Urinary bladder (tissue), 4 donors: Measurements from ENCODE around the gene SORBS1. TPM values are rescaled to one million over a fixed set of nuclear protein-coding genes. Genes with fewer than 3 reads are reported as not detected.

Source experiments
- DNase-seq: peaks from one replicate; pipeline ENCODE4 v3.0.0-alpha.2; 2015; ENCODE audit errors: extremely low spot score
- H3K27ac ChIP-seq: one replicate; pipeline ENCODE4 v1.5.1; 2013; ENCODE audit warnings: low read depth, mild to moderate bottlenecking, moderate library complexity
- H3K36me3 ChIP-seq: one replicate; pipeline ENCODE4 v1.6.1; 2013; ENCODE audit warnings: mild to moderate bottlenecking, moderate library complexity; ENCODE audit not compliant: insufficient read depth
- H3K4me1 ChIP-seq: one replicate; pipeline ENCODE4 v1.6.1; 2013; ENCODE audit warnings: mild to moderate bottlenecking, moderate library complexity; ENCODE audit not compliant: insufficient read depth
- H3K4me3 ChIP-seq: one replicate; pipeline ENCODE4 v1.5.1; 2013; ENCODE audit warnings: low read depth, low read length
- WGBS: extraction: QIAGEN DNeasy Blood & Tissue Kit; methylation state at CpG from one replicate; pipeline ENCODE4 v1.1.7; 2013; 5-methylcytosine and 5-hydroxymethylcytosine counted together
- polyA plus RNA-seq: library from polyadenylated mRNA; stranded (reverse); fragments of 200-250 nt; gene quantifications from one replicate; pipeline ENCODE4 v1.2.3, GENCODE V29; 2013
- total RNA-seq: library from RNA; depleted of rRNA; stranded (reverse); fragments of >200 nt; gene quantifications from one replicate; pipeline ENCODE4 v1.2.3, GENCODE V29; 2014
- donor health status: healthy with polysubstance abuse.
- donor health status: healthy.

SORBS1 gene
- total and polyA plus RNA-seq, 2 donors = 297 to 697 TPM

DNA sequence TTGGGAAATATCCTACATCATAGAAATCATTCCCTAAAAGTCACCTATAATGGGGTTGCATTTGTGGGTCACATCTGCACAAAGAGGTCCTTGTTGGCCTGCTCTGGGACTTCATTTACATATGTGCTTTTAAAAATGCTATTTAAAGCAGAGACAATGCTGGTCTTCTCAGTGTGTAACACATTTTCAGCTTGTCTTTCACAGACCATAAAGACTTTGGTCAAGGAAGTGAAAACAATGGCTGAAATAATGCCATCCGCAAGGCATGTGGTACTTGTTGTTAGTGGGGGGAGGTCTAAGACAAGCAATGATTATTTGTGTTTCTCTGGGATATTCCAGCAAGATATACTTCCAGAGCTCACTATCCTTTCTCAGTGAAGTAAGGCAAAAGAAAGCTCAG, 185.8 kb downstream of the SORBS1 start:
- Histone ChIP-seq H3K4me1 (no peaks in the 10 kb centered on the region), H3K27ac (no peak overlapping the region), H3K4me3 (no peak overlapping the region), H3K36me3 (no peaks in the 10 kb centered on the region)
- no peak for DNase-seq
- WGBS = 82% methylated on average over 1 of the region's 1 CpG

DNA sequence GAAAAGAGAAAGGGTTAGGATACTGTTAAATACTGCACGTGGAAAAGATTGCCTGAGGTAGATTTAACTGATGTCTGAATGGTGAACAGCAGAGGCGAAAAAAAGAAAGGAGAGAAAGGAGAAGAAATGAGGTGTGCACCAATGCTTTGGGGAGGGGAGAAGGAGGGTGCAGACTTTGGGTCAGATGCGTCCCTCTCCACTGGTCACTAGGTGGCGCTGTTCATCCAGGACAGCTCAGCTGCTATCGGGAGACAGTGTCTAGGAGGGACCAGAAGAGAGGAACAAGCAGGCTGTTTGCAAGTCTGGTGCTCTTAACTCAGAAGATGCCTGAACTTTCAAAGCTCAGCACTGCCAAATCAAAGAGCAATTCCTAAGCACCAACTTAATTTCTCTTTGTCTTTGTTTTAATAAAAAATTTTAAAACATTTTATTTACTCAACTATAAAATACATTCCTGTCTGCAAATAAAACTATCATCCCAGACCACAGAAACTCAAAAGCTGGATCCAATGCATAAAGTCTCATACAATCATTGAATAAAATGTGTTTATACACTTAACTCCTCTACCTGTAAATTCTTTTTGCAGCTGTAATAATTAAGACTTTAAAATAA, 186.5 kb downstream of the SORBS1 start:
- H3K27ac ChIP-seq = no peak overlapping the region
- WGBS = 19% methylated on average over 5 of the region's 5 CpGs
- no peak for DNase-seq
- no peaks in the 10 kb centered on the region for H3K36me3 ChIP-seq
- no peak overlapping the region for H3K4me3 ChIP-seq
- no peaks in the 10 kb centered on the region for H3K4me1 ChIP-seq

- no peaks in the 10 kb centered on the region for H3K36me3 ChIP-seq
- no peak overlapping the region for H3K27ac ChIP-seq
- DNase-seq = no peak
- H3K4me1 ChIP-seq = no peaks in the 10 kb centered on the region
- no peak overlapping the region for H3K4me3 ChIP-seq
These were observed 187.5 kb downstream of the SORBS1 start for GRCh38 chr10:95373660-95374059.

- DNase-seq = no peak
- no peak overlapping the region for H3K4me3 ChIP-seq
- H3K36me3 ChIP-seq = no peaks in the 10 kb centered on the region
- H3K27ac ChIP-seq = no peak overlapping the region
- no peaks in the 10 kb centered on the region for H3K4me1 ChIP-seq
- WGBS = 60% methylated on average over 6 of the region's 6 CpGs
These were observed 196.8 kb downstream of the SORBS1 start for GRCh38 chr10:95364342-95364741.

GRCh38 chr10:95363303-95363912, 197.8 kb downstream of the SORBS1 start:
- 2% methylated on average over 2 of the region's 2 CpGs for WGBS
- Histone ChIP-seq H3K4me1 (no peaks in the 10 kb centered on the region), H3K4me3 (no peak overlapping the region), H3K36me3 (no peaks in the 10 kb centered on the region), H3K27ac (no peak overlapping the region)
- DNase-seq = no peak

- no peak overlapping the region for H3K4me3 ChIP-seq
- no peak for DNase-seq
- H3K36me3 ChIP-seq = no peaks in the 10 kb centered on the region
- no peaks in the 10 kb centered on the region for H3K4me1 ChIP-seq
- no peak overlapping the region for H3K27ac ChIP-seq
These were observed 201.0 kb downstream of the SORBS1 start for GRCh38 chr10:95360122-95360714.

- WGBS = 67% methylated on average over 6 of the region's 6 CpGs
- no peak overlapping the region for H3K4me3 ChIP-seq
- no peaks in the 10 kb centered on the region for H3K4me1 ChIP-seq
- H3K36me3 ChIP-seq = no peaks in the 10 kb centered on the region
- DNase-seq = no peak
- H3K27ac ChIP-seq = no peak overlapping the region
These were observed 201.7 kb downstream of the SORBS1 start for GRCh38 chr10:95359466-95359865.

DNA sequence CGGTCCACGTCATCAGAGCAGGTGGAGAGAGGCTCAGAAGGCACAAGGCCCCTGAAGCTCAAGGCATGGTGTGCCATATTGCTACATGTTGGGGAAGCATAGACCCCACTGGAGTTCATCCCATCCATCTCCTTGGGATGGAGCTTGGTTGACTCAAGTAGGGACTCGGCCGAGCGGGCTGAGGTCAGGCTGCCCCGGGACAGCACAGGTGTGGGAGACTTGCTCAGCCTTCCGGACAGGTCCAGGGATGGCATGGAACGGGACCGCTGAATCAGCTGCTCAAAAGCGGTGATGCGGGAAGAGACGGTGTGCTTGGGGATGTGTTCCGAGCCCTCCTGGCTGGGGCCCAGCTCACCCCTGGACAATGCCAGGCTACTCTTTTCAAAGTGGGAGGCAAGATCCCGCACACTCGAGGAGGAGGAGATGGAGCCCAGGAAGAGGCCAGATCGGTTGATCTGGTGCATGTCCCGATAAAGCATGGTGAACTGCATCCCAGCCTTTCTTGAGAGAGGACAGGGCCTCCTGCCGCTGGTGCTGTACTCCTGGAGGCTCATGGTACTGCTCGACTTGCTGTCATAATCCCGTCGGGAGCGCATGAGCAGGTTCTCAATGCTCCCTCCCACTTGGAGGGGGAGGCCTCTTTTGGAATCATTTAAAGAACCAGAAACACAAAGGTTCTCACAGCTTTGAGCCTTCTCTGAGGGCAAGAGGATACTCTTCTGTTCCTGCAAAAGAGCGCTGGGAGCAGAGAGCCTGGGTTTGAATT, 204.8 kb downstream of the SORBS1 start:
- no peaks in the 10 kb centered on the region for H3K36me3 ChIP-seq

GRCh38 chr10:95355301-95355700, 205.9 kb downstream of the SORBS1 start:
- no peaks in the 10 kb centered on the region for H3K4me1 ChIP-seq
- WGBS = 72% methylated on average over 7 of the region's 7 CpGs
- H3K4me3 ChIP-seq = no peak overlapping the region
- DNase-seq = no peak
- H3K36me3 ChIP-seq = no peaks in the 10 kb centered on the region
- no peak overlapping the region for H3K27ac ChIP-seq

More for the DNA sequence above, 204.8 kb downstream of the SORBS1 start:
- Histone ChIP-seq H3K4me1 (no peaks in the 10 kb centered on the region), H3K4me3 (no peak overlapping the region), H3K27ac (no peak overlapping the region)
- DNase-seq = no peak
- 84% methylated on average over 23 of the region's 23 CpGs for WGBS

DNA sequence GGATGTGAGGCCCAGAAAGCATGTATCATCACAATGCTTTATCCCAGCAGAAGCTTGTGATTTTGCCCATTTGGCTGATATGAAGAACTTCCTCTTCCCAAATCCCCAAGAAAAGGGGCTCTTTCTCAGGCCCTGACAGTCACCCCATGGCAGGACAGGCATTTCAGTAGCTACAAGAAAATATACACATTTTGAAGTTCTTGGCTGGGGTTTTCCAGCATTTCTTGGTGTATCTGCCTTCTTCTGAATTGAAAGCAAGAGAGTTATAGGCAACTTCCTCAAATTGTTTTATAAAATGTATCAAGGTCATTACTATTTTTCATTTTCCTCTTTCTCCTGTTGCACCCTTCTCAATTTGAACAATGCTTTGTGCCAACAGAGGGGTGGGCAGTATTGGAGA, 207.1 kb downstream of the SORBS1 start:
- no peak for DNase-seq
- Histone ChIP-seq H3K4me1 (no peaks in the 10 kb centered on the region), H3K36me3 (no peaks in the 10 kb centered on the region), H3K27ac (no peak overlapping the region), H3K4me3 (no peak overlapping the region)

GRCh38 chr10:95353123-95353522, 208.0 kb downstream of the SORBS1 start:
- Histone ChIP-seq H3K4me1 (no peaks in the 10 kb centered on the region), H3K36me3 (no peaks in the 10 kb centered on the region), H3K4me3 (no peak overlapping the region), H3K27ac (no peak overlapping the region)
- DNase-seq = no peak

DNA sequence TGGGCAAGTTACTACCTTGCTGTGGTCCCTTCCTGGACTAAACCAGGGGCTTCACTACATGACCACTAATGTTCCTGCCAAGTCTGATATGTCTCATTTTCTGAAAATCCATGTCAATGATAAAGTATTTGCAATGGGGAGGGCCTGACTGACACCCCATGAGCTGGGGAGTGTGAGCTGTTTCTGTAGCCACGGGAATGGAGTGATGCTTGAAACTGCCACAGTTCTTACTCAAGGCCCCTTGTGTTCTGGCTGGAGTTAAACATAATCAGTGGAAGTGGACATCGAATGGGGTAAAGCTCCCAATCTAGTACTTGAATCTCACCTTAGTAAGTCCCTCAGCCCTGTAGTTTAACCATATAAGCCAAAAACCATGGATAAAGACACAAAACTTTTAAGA, 208.5 kb downstream of the SORBS1 start:
- H3K36me3 ChIP-seq = no peaks in the 10 kb centered on the region
- no peak for DNase-seq
- H3K27ac ChIP-seq = no peak overlapping the region
- H3K4me3 ChIP-seq = no peak overlapping the region
- 78% methylated on average over 2 of the region's 2 CpGs for WGBS
- no peaks in the 10 kb centered on the region for H3K4me1 ChIP-seq

DNA sequence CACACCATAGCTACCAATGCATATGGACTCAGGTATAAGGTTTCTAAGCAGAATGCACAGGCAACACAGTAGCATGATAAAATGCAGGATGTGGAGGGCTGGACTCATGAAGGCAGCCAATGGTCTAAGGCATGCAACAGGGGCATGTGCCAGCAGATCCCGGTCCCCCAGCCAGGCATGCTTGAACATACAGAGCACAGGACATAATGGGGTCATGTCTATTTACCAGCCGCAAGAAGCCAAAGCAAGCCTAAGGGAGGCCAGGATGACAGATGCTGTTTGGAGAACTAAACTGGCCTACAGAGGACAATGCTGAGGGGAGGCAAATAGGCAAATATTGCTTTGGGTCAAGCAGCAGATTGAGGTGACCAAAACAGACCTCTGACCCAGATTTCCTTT, 210.3 kb downstream of the SORBS1 start:
- H3K4me1 ChIP-seq = no peaks in the 10 kb centered on the region
- H3K4me3 ChIP-seq = no peak overlapping the region
- whole genome bisulfite sequencing = 32% methylated on average over 2 of the region's 2 CpGs
- DNase-seq = peak; percentile 52
- H3K36me3 ChIP-seq = no peaks in the 10 kb centered on the region
- peak overlapping the region; percentile 57 for H3K27ac ChIP-seq

DNA sequence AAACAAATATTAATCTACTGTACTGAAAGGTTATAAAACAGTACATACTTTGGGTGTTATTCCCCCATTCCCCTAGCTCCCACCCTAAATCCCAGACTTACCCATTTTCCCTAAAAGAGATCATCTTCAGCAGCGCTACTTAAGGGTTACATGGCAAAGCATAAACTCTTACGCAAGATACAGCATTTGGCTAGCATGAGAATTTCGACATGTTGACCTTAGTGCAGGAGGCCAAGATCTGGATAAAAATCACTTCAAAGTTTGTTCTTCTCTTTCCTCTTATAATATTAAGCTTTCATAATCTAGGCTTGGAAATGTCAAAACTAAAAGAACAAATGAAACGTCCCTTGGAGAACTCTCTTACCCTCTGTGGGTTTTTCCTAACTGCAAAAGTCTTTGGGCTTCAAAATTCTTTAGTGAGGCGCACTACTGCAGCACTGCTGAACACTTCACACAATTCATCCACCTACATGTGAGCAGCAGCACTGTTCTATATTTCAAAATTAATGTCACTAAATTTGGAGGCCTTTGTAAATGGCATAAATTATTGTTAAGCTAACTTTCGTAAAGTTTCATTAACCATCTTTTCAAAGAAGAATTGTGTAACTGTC, 210.8 kb downstream of the SORBS1 start:
- H3K36me3 ChIP-seq = no peaks in the 10 kb centered on the region
- WGBS = 37% methylated on average over 6 of the region's 6 CpGs
- no peak for DNase-seq

More for the DNA sequence above, 210.8 kb downstream of the SORBS1 start:
- H3K4me3 ChIP-seq = no peak overlapping the region
- peak overlapping the region; percentile 57 for H3K27ac ChIP-seq
- no peaks in the 10 kb centered on the region for H3K4me1 ChIP-seq
